ENCODE data around the gene ST7. TPM values are rescaled to one million over a fixed set of nuclear protein-coding genes. Genes with fewer than 3 reads are reported as not detected.

Gene ST7
- total RNA-seq, 1 donor from 2014 or later, result 6.2 TPM

DNA sequence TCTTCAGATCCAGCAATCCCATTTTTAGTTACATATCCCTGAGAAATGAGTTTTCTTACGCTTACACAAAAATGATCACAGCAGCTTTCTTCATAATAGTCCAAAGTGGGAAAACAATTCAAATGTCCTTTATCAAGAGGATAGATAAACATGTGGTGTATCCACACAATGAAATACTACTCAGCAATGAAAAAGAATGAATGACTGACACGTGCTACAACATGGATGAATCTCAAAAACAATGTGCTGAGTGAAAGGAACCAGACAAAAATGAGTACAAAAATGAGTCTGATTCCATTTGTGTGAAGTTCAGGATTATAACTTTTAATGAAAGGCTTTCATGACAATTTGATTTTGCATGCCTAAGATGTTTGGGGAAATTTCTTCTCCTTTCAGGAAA lies 230.4 kb downstream of the ST7 start:
- intact Hi-C loops (cut with micrococcal nuclease), result no loop called here

- intact Hi-C loops (cut with micrococcal nuclease), result no loop called here
Measured at GRCh38 chr7:117184367-117184766, 231.1 kb downstream of the ST7 start.

DNA sequence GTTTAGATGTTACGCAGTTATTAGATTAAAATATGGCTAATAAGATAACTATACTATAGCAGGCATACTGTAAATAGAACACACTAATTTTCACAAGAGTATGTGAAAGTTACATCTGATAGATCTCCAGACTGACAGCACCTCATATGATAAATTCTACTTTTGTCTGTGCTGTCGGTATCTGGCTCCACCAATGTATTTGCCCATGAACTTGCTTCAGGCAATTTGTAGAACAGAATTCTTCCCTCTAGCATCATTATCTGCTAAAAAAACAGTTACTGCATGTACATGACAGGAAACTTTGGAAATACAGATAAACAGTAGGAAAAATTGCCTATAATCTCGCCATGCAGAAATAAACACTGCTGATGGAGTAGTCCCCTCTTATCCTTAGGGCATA lies 231.8 kb downstream of the ST7 start:
- intact Hi-C loops (cut with micrococcal nuclease), result no loop called here

DNA sequence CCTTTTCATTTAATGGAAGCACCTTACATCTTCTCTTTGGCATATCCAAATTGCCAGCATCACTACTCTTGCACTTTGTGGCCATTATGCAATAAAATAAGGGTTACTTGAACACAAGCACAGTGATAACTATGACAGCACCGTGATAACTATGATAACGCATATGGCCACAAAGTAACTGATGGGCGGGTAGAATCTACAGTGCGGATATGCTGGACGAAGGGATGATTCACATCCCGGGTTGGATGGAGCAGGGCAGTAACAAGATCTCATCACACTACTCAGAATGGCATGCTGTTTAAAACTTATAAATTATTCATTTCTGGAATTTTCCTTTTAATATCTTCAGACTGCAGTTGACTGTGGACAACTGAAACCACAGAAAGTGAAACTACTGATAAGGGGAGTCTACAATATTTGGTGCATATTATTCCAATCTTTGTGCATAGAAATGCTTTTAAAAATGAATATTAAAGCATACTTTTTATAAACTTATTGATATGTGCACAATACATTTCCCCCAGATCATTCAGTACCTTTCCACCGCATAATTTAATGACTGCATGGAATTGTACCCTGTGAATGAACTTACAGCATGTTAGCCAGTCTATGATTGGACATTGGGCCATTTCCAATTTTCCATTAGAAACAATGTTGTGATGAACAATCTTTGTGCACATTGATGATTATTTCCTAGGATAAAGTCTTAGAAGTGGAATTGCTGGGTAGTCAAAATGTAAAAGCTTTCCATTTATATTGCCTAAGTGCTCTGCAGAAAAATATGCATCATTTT lies 233.1 kb downstream of the ST7 start:
- intact Hi-C loops (cut with micrococcal nuclease), result no loop called here

GRCh38 chr7:117188376-117188775 lies 235.1 kb downstream of the ST7 start:
- intact Hi-C loops (cut with micrococcal nuclease), result no loop called here

DNA sequence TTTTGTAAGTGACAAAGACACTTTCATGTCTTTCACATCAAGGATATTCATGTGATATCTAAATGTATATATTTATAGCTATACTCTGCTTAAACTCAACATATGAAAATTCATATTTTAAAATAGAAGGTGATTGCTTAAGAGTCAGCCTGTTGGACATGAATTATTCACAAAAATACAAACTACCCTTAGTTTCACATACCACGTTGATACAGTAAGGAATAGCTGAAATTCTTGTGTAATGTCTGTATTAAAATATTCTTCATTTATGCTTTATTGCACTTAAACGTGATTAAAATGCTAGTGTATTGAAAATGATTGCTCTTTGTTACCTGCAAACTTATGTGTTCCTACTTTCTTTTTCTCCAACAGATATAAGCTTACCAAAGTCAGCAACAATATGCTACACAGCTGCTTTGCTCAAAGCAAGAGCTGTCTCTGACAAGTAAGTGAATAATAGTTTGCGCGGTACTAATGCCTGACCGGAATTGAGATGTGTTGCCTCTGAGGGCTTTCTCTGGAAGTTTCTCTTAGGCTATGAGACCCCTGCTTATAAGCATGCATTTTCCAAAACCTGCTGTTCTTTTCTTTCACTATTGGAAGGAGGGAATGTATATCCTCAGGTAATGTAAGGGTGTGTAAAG lies 235.8 kb downstream of the ST7 start:
- intact Hi-C loops (cut with micrococcal nuclease), result no loop called here

GRCh38 chr7:117190104-117190503 lies 236.8 kb downstream of the ST7 start:
- intact Hi-C loops (cut with micrococcal nuclease), result no loop called here

DNA sequence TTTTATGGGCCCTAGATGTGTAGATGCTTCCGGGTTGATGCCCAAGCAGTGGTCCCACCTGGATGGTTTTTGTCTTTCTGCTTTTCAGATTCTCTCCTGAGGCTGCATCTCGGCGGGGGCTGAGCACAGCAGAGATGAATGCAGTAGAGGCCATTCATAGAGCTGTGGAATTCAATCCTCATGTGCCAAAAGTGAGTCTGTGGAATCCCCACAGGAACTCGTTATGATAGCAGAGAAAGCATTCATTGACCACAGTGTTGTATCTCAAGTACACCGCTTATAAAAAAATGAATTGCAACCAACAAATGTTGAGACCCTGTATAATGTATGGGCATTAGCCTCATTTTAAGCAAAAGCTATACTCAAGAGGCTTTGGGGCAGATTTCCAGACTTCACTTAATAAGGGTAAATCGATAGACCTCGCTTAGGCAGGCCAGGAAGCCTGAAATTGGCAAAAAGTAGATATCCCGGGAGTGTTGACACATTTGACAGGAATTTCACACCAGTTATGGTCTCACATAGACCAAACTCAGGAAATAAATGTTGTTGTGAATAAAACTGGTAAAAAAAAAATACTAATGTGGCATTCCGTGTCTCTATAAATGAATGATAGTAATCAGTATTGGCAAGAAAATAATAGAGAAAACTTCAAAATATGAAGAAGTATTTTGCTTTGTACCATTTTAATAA lies 237.6 kb downstream of the ST7 start:
- intact Hi-C loops (cut with micrococcal nuclease), result no loop called here

DNA sequence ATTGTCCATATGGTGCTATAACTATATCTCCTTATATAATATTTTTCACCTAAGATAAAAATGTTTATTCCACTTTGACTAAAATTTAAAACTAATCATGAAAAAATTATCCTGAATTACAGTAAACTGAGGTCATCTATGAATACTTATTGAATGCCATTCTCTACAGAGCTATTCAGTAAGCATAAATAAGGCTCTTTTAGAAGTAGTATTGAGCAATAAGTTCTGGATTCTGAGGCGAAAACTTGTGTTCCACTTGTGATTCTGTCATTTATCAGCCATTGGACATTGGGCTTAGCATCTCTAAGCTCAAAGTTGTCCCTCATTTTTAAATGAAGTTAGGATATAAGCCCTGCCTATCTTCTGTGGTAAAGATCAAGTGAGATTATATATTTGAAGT lies 238.8 kb downstream of the ST7 start:
- intact Hi-C loops (cut with micrococcal nuclease), result no loop called here

DNA sequence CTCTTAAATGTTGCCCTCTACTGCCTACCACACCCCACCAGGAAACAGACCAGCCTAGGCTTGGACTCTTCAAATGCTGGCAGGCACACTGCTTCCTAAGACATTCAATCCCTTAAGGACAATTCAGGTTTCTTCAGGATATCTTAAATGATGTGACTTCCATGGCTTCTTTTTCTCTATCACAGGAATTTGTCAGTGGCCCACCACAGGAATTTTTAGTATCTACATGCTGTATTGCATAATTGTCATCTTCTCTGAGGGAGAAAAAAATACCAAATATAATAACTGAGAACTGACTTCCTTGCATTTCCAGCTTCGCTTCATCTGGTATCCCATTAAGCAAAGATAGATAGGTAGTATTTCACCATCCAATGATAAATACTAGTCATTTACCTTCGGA lies 240.3 kb downstream of the ST7 start:
- intact Hi-C loops (cut with micrococcal nuclease), result no loop called here

DNA sequence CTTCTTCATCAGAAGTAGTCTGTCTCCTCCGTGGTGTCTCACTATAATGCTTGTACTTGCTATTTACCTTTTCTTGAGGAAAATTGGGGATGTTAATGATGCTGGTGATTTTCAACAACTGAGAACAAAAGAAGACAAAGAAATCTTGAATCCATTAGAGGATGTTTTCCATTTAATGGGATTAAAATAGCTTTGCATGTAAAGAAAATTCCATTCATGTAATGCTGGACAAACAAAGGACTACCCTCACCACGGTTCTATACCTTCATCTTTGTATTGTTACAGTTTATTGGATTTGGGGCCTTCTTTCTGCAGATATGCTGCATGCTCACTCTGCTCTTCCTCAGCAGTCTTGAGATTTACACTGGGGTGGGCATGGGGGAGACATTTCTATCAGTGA lies 241.1 kb downstream of the ST7 start:
- intact Hi-C loops (cut with micrococcal nuclease), result no loop called here

DNA sequence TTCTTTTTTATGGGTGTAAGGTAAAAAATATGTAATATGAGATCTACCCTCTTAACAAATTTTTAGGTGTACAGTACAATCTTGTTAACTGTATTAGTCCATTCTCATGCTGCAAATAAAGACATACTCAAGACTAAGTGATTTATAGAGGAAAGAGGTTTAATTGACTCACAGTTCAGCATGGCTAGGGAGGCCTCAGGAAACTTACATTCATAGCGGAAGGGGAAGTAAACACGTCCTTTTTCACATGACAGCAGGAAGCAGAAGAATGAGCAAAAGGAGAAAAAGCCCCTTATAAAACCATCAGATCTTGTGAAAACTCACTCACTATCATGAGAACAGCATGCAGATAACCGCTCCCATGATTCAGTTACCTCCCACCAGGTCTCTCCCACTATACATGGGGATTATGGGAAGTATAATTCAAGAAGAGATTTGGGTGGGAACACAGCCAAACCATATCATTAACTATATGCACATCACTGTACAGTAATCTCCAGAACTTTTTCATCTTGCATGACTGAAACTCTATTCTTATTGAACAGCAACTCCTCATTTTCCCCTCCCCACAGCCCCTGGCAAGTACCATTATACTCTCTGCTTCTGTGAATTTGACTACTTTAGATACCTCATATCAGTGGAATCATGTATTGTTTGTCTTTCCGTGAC lies 242.2 kb downstream of the ST7 start:
- intact Hi-C loops (cut with micrococcal nuclease), result no loop called here

DNA sequence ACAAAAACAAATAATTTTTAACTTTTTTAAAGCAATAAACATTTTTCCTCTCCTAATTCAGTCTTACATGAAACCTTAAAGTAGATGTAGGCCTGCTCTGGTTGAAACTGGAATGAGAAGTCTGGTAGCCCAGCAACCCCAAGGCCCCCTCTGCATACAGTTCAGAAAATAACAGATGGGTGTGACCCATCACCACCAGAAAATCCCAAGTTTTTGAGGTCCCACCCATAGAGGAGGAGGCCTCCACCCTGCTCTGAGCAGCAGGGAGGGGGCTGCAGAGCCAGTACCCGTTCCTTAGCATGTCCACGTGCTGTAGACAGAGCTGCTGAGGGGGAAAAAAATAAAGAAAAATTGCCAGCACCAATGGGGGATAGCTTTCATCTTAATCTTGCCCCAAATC lies 246.8 kb downstream of the ST7 start:
- intact Hi-C loops (cut with micrococcal nuclease), result no loop called here

DNA sequence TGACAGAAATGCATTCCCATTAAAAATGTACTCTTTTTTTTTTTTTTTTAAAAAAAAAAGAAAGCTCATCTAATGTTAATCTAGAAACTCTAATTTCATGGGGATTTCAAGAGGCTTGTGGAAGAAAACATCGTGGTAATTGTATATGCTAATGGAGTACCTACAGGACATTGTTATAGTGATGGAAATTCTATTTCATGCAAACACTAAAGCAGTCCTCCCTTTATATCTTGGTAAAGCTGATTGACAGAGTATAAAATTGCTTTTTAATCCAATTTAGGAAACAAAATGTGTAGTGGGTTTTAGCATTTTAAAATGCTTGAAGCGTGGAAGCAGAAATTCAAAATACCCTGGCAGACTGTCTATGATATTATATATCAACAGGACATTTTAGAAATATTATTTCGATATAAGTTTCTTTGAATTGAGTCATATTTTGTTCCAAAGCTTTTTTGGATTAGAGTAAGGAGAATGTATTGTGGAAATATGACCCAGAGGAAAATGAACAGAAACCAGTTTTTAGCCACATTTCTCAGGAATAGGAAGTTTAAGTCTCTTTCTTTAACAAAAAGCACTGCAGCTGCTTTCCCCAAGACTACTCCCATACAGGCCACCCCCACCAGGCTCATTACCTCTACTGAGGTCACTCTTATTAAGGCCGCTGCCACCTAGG lies 247.6 kb downstream of the ST7 start:
- intact Hi-C loops (cut with micrococcal nuclease), result no loop called here

DNA sequence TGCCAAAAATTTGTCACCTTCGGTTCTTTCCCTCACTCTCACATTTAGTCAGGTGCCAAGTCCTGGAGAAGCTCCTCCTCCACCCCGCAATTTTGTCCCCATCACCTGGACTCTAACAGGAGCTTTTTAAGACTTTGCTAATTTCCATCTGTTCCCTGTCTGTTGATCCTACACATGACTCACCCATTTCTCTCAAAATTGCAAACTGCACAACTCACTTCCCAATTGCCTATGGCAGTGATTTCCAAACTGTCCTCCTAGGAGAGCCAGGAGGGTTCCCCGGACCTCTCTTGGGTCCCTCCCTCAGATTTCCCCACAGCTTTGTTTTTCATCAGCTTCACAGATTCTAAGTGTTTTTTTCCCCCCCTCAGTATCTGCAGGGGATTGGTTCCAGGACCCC lies 249.2 kb downstream of the ST7 start:
- intact Hi-C loops (cut with micrococcal nuclease), result no loop called here

DNA sequence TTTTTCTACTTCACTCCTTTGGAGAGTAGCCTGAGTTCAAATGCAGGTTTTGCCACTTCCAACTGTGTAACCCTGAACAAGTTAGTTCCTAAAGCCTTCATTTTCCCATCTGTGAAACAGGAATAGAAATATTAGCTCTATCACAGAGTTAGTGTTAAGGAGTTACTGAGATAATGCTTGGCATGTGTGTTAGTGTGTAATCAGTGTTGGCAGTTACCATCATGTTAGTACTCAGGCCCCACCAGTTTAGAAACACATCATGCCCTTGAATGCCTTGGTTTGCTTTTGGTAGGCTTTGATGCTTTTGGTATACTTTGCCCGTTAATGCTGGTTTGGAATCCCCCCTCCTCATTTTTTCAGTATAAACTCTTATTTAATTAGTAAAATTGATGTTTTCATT lies 249.9 kb downstream of the ST7 start:
- intact Hi-C loops (cut with micrococcal nuclease), result no loop called here

DNA sequence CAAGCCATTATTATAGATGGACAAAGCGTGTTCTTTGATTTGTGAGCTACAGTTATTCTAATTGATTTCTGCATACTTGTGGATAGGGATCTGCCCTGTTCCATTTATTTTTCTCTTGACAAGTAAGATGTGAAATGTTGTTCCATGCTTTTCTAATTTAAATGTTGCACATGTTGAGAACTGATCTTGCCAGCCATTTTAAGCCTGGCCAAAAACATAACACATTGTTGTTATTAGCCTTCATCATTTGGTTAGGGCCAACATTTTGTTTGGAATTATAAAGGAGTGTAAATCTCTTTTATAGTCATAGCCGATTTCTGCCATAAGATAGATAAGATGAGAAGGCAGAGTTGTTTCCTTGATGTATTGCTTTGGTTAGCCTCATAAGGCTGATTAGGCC lies 252.6 kb downstream of the ST7 start:
- intact Hi-C loops (cut with micrococcal nuclease), result no loop called here

DNA sequence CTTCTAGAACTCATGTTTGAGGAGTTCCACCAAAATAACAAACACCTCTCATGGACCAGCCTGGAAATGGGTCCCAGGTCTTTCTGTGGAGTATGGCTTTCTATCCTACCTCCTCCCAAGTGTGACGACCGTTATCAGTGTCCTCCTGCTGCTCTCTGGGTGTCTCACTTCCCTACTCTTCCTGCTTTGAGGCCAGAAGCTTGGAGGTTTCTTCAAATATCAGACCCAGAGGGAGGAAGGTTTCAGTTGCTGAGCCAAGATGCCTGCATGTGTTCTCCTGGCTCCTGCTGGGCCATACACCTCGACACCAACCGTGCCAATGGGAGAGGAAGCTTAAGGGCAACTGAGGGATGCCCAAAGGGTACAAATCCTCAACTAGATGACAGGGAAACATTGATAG lies 255.0 kb downstream of the ST7 start:
- intact Hi-C loops (cut with micrococcal nuclease), result no loop called here

DNA sequence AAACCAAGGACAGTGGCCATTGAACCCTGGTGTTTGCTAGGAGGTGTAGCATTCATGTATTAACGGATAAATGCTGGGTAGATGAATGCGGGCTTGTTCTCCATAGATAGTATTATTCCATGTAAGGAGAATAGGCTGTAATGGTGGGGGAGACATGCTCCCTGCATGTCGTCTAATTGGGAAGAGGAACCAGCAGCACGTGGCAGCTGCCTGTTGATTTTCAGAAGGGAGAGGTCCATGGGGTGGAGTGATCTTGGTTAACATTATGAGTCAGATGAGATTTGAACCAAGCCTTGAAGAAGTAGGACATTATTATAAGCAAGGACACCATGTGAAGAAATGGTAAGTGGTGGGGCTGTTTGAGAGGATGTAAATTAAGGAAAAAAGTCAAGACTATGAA lies 257.1 kb downstream of the ST7 start:
- intact Hi-C loops (cut with micrococcal nuclease), result no loop called here

DNA sequence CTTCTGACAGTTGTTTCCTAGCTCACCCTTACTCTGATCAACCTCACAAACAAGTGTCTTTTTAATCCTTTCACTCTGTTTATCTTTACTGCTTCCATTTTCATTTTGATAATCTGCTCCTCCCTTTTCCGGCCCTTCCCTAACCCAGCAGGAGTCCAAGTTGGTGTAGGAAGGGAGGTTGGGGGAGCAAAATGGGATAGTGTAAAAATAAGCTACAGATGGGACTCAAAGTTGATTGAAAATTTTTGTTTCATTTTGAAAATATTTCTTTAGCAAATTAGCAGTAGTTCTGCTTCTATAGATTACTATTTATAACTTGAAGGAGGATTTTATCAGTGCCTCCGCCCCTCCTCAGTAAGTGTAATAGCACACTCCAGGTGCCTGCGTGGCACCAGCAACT lies 257.6 kb downstream of the ST7 start:
- intact Hi-C loops (cut with micrococcal nuclease), result no loop called here

- intact Hi-C loops (cut with micrococcal nuclease), result loop anchor here (2.0 kb wide), 1 partner anchor 505 kb away; no protein-coding TSS in a partner anchor
Measured at GRCh38 chr7:117211614-117212013, 258.3 kb downstream of the ST7 start.

Data from T-helper 2 cell treated with Interferon-gamma antibody and Interleukin-4, amounts not matched to agents 100 ng/mL and 5 ng/mL, for 36 hours (primary cell).